Aortic smooth muscle cell (primary cell): ENCODE data around the gene SARNP. TPM values are rescaled to one million over a fixed set of nuclear protein-coding genes. Genes with fewer than 3 reads are reported as not detected.

ENCODE experiments used
- total RNA-seq: library from RNA; depleted of rRNA; stranded (reverse); fragments of >200 nt; gene quantifications from 2 replicates; pipeline ENCODE4 v1.2.3, GENCODE V29; 2014

Gene SARNP
- total RNA-seq: 111 and 113 TPM in 2 replicates

GRCh38 chr12:55817345-55818139 lies at the start of gene SARNP, which contains the start of gene ORMDL2:
SARNP (minus strand) TSS chr12:55817724; CDS start chr12:55817701, 23 bp downstream.
ORMDL2 (plus strand) TSS chr12:55818041; CDS start chr12:55819000, 959 bp downstream.

GRCh38 chr12:55842681-55843429 lies 25.3 kb upstream of the SARNP start, which contains the start of gene MMP19:
MMP19 (minus strand) TSS chr12:55842936; CDS start chr12:55842830, 106 bp downstream.

GRCh38 chr12:55742719-55743405 lies 74.7 kb downstream of the SARNP start, which contains the start of gene GDF11:
GDF11 (plus strand) TSS chr12:55743122; CDS start chr12:55743317, 195 bp downstream.

GRCh38 chr12:55728939-55729818 lies 88.3 kb downstream of the SARNP start, which contains the start of gene CD63:
CD63 (minus strand) TSS chr12:55729009; CDS start chr12:55728341, 668 bp downstream.

GRCh38 chr12:55720071-55720564 lies 97.4 kb downstream of the SARNP start, which contains the start of gene RDH5:
RDH5 (plus strand) TSS chr12:55720393; CDS start chr12:55721185, 792 bp downstream.

GRCh38 chr12:55715833-55716581 lies 101.5 kb downstream of the SARNP start, which contains the start of gene BLOC1S1:
BLOC1S1 (plus strand) TSS chr12:55716046; CDS start chr12:55716052, 6 bp downstream.

GRCh38 chr12:55707841-55708694 lies 109.5 kb downstream of the SARNP start, which contains the start of gene ITGA7:
ITGA7 (minus strand) TSS chr12:55707904; CDS start chr12:55707682, 222 bp downstream.

Other genes starting within 250 kb of the SARNP start
- not detected in 2 replicates for gene OR2AP1, start 245.3 kb downstream of the SARNP start, total RNA-seq
- not detected in 2 replicates for gene OR10P1, start 180.8 kb downstream of the SARNP start, total RNA-seq
- gene ITGA7, start 109.8 kb downstream of the SARNP start, total RNA-seq: 51.5 and 56.6 TPM in 2 replicates
- gene BLOC1S1, start 101.7 kb downstream of the SARNP start, total RNA-seq: 149 and 177 TPM in 2 replicates
- 20.5 and 27.5 TPM in 2 replicates for gene RDH5, start 97.3 kb downstream of the SARNP start, total RNA-seq
- 3,918 and 4,269 TPM in 2 replicates for gene CD63, start 88.7 kb downstream of the SARNP start, total RNA-seq
- 3.2 and 4.5 TPM in 2 replicates for gene GDF11, start 74.6 kb downstream of the SARNP start, total RNA-seq
- 32.1 and 34.0 TPM in 2 replicates for gene ORMDL2, start 317 bp upstream of the SARNP start, total RNA-seq
- gene DNAJC14, start 11.9 kb upstream of the SARNP start, total RNA-seq: 56.0 and 69.4 TPM in 2 replicates
- gene MMP19, start 25.2 kb upstream of the SARNP start, total RNA-seq: 6.7 and 11.0 TPM in 2 replicates
- 37.4 and 38.1 TPM in 2 replicates for gene PYM1, start 110.2 kb upstream of the SARNP start, total RNA-seq
- 47.6 and 81.6 TPM in 2 replicates for gene DGKA, start 113.4 kb upstream of the SARNP start, total RNA-seq
- 0.26 and 1.2 TPM in 2 replicates for gene PMEL, start 148.3 kb upstream of the SARNP start, total RNA-seq
- gene CDK2, start 149.1 kb upstream of the SARNP start, total RNA-seq: 14.1 and 27.6 TPM in 2 replicates
- gene RAB5B, start 156.4 kb upstream of the SARNP start, total RNA-seq: 40.0 and 62.2 TPM in 2 replicates
- 9.2 and 12.0 TPM in 2 replicates for gene SUOX, start 179.6 kb upstream of the SARNP start, total RNA-seq
- gene IKZF4, start 203.3 kb upstream of the SARNP start, total RNA-seq: 1.1 and 2.5 TPM in 2 replicates
- 63.3 and 80.3 TPM in 2 replicates for gene RPS26, start 224.2 kb upstream of the SARNP start, total RNA-seq